Esophagus mucosa (tissue), 1 donor: ENCODE measurements around the gene TMEM126B. TPM values are rescaled to one million over a fixed set of nuclear protein-coding genes. Genes with fewer than 3 reads are reported as not detected.

ENCODE experiments used
- ATAC-seq: fragments of 200-7000 bp; cut with Tn5 transposase; one replicate; pipeline ENCODE4 v1.9.1; 2020
- total RNA-seq: library from RNA; stranded (reverse); gene quantifications from one replicate; pipeline ENCODE4 v1.2.4, GENCODE V29; 2023
- donor health status: DM: yes; HTN: yes; CAD: no.

TMEM126B gene
- total RNA-seq, 1 donor from 2014 or later = 21.0 TPM

GRCh38 chr11:85682330-85683305, 54.2 kb downstream of the TMEM126B start:
- ATAC-seq = peak; percentile 32

DNA sequence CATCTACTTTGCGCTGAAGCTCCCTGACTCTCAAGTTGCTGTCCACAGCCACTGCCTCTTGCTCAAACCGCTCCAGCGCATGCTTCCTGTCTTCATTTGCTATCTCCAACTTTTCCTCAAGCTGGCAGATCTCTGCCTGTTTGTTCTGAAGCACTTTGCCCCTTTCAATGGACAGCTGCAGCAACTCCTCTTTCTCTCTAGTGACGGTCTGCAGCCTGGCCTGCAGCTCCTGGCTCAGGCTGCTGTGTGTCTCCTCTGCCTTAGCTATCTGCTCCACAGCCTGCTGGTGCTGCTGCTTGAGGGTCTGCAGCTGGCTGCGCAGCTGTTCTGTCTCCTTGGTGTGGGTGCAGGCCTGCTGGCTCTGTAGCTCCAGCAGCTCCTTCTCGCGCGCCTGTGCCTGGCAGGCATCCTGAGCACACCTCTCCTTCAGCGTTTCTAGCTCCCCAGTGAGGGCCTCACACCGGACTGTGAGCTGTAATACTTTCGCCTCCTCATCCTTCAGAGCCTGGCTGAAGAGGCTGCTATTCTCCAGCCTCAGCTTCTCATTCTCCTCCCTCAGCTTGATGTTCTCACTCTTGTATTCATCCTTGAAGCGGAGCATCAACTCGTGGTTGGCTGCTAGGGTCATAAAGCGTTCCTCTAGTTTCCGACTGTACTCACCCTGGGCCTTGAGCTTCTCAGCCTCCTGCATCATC, 56.9 kb downstream of the TMEM126B start:
- no peak for ATAC-seq

- peak; percentile 69 for ATAC-seq
These were observed 57.5 kb downstream of the TMEM126B start, which contains the start of gene CCDC89 for GRCh38 chr11:85685820-85686459. TSS of gene CCDC89 (minus strand) at chr11:85686195. CDS start at chr11:85686130, 65 bp downstream.

Other genes starting within 250 kb of the TMEM126B start
- 6.3 TPM for gene DLG2, start 1.2 kb upstream of the TMEM126B start, total RNA-seq
- 20.2 TPM for gene TMEM126A, start 19.4 kb downstream of the TMEM126B start, total RNA-seq
- 12.8 TPM for gene CREBZF, start 36.5 kb downstream of the TMEM126B start, total RNA-seq
- gene CCDC89, start 57.6 kb downstream of the TMEM126B start, total RNA-seq = 0.12 TPM
- 4.9 TPM for gene SYTL2, start 182.5 kb downstream of the TMEM126B start, total RNA-seq
- not detected for gene CCDC83, start 226.8 kb downstream of the TMEM126B start, total RNA-seq